WI38 (cell line): ENCODE data around the gene MRFAP1L1.

ENCODE experiments used
- H3K4me3 ChIP-seq: 2 replicates; pipeline ENCODE4 v1.5.1; 2011; ENCODE audit warnings: low read depth, mild to moderate bottlenecking, control low read depth, low read length
- TF ChIP-seq, protein P1 (sequence below): IDR thresholded peaks from 2 replicates; pipeline ENCODE4 v1.5.1; 2012; ENCODE audit warnings: low read depth, mild to moderate bottlenecking, control low read depth, low read length

The MRFAP1L1 gene

DNA sequence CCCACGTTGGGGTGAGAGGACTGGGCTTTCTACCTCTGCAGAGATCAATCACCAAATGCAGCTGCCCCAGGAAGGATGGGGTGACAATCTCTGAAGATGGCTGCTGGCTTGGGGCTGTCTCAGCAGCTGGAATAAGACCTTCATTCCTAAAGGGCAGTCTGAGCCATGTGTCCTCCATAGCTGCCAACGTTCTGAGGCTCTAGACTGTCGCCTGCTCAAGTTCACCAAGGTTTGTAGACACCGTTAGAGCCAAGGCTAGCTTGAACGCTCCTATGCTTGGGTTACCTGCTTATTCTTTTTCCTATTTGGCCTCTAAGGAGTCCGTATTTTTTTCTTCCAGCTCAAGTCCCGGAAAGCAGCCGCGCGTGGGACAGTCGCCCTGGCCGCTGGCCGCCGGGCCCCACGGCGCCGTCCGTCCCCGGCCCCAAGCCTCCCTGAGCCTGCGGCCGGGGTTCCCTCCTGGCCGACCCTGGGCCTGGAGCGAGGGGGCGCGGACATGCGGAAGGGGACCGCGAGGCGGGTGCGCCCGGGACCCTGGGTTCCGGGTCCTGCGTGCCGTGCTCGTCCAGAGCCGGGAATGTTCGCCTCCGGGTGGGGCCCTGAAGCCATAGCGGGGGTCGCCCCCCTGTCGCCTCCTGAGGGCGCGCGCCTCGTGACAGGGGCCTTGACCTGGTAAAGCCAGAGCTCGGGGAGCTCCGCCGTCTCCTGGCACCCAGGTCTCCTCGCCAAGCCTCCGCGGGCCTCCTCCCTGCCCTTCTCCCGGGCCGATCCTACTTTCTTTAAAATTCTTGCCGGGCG, 45.9 kb downstream of the MRFAP1L1 start:
- TF ChIP-seq, protein P1, sequence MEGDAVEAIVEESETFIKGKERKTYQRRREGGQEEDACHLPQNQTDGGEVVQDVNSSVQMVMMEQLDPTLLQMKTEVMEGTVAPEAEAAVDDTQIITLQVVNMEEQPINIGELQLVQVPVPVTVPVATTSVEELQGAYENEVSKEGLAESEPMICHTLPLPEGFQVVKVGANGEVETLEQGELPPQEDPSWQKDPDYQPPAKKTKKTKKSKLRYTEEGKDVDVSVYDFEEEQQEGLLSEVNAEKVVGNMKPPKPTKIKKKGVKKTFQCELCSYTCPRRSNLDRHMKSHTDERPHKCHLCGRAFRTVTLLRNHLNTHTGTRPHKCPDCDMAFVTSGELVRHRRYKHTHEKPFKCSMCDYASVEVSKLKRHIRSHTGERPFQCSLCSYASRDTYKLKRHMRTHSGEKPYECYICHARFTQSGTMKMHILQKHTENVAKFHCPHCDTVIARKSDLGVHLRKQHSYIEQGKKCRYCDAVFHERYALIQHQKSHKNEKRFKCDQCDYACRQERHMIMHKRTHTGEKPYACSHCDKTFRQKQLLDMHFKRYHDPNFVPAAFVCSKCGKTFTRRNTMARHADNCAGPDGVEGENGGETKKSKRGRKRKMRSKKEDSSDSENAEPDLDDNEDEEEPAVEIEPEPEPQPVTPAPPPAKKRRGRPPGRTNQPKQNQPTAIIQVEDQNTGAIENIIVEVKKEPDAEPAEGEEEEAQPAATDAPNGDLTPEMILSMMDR, result no peak

DNA sequence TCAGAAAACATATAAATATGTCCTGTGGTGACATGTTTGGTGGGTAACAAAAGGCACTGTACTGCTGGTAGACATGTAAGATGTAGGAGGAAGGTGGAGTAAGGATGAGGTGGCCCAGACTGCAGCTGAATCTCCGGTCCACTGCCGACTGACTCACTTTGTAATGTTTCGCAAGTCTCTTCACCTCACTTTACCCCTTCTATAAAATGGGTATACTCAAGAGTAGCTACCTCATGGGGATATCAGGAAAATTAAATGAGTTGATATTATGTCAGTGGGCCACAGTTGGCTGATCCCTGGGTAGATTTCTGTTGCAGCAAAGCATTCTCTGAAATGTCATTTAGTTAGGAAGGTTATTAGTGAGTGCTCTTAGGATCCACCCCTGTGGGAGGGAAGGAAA, 47.1 kb downstream of the MRFAP1L1 start:
- TF ChIP-seq, protein P1, result no peak
- no peak overlapping the region for H3K4me3 ChIP-seq

More for the DNA sequence above, 45.9 kb downstream of the MRFAP1L1 start:
- no peak overlapping the region for H3K4me3 ChIP-seq

DNA sequence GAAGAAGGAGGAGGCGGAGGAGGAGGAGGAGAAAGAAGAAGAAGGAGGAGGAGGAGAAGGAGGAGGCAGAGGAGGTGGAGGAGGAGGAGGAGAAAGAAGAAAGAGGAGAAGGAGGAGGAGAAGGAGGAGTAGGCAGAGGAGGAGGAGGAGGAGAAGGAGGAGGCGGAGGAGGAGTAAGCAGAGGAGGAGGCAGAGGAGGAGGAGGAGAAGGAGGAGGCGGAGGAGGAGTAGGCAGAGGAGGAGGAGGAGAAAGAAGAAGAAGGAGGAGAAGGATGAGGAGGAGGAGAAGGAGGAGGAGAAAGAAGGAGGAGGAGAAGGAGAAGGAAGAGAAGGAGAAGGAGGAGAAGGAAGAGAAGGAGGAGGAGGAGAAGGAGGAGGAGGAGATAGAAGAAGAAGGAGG, 49.2 kb downstream of the MRFAP1L1 start:
- no peak overlapping the region for H3K4me3 ChIP-seq
- TF ChIP-seq, protein P1, result no peak

DNA sequence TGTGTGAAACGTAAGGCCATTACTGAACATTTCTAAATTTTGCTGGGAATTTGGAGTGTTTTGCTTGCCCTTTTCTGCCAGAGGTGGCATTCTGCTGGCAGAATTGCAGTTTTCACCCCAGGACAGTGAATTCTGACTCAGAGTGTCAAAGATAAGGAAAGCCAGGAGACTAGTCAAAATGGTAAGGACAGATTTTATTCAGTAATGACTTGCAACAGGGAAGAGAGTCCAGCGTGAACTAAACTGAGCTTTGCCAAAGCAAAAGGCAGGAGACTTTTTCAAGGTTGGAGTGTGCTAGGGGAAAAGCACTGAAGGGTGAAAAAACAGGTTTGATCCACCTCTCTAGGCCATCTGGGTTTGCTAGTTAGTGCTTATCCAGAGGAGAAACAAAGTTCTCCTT, 49.8 kb downstream of the MRFAP1L1 start:
- TF ChIP-seq, protein P1, result no peak
- no peak overlapping the region for H3K4me3 ChIP-seq

DNA sequence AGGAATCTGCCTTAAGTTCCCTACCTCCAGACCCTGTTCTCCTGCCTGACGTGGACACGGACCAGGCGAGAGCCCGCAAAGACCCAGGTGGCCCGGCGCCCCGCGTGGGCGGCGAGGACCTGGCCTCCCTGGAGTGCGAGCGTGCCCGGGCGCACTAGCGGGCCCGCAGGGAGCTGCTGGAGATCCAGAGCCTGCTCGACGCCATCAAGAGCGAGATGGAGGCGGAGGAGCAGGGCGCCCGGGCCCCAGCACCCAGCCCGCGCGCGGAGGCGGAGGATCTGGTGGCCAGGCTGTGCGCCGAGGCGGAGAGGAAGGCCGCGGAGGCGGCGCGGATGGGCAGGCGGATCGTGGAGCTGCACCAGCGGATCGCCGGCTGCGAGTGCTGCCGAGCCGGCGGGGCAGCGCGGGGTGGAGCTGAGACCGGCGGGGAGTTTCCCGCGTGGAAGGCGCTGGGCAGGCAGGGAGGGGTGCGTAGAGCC, 51.0 kb downstream of the MRFAP1L1 start:
- TF ChIP-seq, protein P1, result no peak
- H3K4me3 ChIP-seq, result peak overlapping the region; percentile 42

DNA sequence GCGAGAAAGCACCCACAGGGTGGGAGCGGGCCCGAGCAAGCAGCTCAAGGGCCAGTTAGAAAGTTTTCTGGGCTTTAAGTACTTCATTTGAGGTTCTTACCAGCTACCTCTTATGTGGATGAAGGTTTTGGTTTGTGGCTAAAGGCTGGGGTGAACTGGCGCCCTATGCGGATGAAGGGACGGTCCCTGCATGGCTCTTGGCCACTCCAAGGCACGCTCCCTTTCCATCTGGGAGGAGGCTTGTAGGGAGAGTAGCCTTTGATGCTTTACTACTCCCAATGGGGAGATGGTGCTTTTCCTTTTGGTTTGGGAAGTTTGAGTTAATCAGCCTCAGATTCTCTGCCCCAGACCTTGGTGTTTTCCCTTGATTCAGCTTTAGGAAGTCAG, 51.5 kb downstream of the MRFAP1L1 start:
- TF ChIP-seq, protein P1, result no peak
- H3K4me3 ChIP-seq, result no peak overlapping the region
